HG03025 (cell line): ENCODE measurements around the gene CSTA.
A peak's percentile ranks its signal among the peaks of the same experiment; 100 is the strongest.

Experiments
- ATAC-seq: cut with Tn5 transposase; IDR thresholded peaks from one replicate; pipeline ENCODE4 v1.9.1; 2021; ENCODE audit warnings: mild to moderate bottlenecking, moderate library complexity; ENCODE audit not compliant: unreplicated experiment, low FRiP score

The CSTA gene

DNA sequence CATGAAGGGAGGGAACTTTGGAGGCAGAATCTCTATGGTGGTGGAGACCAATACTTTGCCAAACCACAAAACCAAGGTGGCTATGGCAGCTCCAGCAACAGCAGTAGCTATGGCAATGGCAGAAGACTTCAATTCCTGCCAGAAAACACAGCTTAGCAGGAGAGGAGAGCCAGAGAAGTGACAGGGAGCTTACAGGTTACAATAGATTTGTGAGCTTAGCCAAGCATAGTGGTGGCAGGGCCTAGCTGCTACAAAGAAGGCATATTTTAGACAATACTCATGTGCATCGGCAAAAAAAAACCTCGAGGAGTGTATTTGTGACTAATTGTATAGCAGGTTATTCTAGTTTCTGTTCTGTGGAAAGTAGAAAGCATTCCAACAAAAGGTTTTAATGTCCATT is 6.4 kb upstream of the CSTA start:
- no peak for ATAC-seq

DNA sequence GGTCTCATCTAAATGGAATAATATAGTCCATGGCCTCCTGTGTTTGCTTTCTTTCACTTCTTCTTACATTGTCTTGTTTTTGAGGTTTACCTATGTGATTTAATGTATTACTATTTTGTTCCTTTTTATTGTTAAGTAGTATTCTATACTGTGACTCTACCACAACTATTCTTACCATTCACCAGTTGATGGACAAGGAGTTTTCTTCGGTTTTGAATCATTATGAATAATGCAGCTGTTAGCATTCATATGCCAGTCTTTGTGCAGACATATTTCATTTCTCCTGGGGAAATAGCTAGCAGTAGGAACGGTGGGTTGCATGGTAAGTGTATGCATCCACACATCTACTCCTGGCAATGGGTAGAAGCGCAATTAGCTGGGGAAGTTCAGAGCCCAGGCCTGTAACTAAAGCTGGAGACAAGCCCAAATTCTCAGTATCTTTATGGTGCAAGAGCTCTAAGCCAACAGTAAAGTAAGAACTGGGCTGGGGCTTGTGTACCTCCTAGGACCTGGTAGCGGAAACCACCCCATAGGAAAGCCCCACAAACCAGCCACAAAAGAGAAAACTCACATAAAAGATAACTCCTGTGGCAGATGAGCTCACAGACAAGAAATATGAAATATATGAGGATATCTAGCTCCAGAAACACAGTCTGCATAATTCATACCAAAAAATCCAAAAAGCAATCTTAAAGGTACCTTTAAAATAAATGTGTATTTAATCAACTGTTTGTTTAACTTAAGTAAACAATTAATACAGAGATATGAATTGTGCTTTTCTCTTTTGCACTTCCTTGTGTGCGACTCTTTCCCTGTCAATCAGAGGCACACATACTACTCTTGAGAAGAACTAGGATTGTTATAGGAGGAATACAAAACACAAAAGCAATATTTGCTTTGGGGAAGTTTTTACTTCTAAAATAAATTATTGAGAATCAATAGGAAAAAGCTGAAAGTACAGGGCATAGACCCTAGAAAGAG is 2.7 kb upstream of the CSTA start:
- no peak for ATAC-seq

DNA sequence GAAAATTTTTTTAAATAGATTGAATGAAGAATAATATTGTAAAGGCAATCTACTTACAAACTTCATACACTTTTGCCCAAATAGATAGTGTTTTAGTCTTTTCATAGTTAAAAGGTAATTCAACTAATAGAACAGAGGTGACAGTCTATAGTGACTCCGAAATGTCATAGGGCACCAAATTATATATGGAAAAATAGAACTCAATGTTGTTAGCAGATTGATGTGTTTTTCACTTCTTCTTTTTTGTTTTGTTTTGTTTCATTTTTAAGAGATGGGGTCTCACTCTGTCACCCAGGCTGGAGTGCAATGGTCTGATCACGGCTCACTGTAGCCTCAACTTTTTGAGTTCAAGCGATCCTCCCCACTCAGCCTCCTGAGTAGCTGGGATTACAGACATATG is 721 bp downstream of the CSTA start:
- no peak for ATAC-seq

DNA sequence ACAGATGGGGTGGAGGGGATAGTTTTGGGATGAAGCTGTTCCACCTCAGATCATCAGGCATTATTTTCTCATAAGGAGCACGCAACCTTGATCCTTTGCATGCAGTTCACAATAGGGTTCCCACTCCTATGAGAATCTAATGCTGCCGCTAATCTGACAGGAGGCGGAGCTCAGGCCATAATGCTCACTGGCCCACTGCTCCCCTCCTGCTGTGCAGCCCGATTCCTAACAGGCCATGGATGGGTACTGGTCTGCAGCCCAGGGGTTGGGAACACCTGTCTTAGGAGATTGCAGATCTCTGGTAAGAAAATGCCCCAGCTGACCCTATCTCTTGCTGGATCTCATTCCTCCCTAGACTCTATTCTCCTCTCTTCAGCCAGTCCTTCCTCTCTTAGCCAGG is 6.8 kb downstream of the CSTA start:
- ATAC-seq = no peak

DNA sequence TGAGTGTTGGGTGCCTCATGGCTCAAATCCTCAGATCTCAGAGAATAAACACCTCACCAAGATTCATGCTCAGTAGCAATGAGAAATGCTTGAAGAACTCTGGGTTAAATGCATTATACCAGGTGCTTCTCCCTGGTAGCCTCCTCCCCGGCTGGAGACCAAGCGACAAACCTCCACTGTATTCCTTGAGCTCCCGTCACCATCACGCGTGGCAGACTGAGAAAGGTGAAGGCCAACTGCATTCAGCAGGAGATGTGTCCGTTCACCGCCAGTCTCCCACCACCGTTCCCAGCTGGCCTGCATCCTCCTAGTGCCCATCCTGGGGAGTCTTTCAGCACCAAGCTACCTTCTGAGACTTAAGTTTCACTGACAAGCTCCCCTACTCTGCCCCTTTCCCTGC is 7.5 kb downstream of the CSTA start:
- no peak for ATAC-seq

DNA sequence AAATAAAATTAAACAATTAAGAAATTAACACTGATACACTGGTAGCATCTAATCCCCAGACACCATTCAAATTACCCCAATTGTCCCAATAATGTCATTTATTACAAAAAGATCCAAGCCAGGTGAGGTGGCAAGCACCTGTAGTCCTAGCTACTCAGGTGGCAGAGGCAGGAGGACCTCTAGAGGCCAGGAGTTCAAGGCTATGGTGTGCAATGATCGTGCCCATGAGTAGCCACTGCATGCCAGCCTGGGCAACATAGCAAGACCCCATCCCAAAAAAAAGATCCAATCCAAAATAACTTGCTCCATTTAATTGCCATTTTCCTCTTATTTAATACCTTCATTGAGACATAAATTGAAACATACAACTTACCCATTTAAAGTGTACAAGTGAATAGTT is 17.8 kb downstream of the CSTA start:
- no peak for ATAC-seq

DNA sequence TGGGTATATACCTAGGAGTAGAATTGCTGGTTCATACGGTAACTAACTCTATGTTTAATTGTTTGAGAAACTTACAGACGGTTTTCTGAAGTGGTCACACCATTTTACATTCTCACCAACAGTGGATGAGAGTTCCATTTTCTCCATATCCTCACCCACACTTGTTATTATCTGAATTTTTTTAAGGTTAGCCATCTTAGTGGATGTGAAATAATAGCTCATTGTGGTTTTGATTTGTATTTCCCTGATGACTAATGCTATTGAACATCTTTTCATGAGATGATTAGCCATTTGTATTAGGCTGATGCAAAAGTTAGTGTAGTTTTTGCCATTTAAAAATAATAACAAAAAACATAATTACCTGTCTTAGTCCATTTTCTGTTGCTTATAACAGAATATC is 18.6 kb downstream of the CSTA start:
- ATAC-seq = no peak

DNA sequence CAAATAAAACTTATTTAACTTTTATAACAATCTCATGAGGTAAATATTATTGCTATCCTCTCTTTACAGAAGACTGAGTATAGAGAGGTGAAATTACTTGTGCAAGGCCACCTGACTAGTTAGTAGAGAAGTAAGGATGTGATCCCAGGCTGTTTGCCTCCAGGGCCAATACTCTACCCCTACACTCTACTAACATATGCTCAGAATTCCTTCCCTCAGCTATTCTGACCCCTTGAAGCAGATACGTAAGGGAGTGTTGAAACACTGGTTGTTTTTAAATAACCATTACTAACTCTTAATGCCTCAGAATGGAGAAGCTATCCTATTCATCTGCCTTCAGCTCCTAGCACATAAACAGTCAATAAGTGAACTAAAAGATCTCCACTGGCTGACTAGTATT is 24.1 kb downstream of the CSTA start:
- ATAC-seq = no peak

DNA sequence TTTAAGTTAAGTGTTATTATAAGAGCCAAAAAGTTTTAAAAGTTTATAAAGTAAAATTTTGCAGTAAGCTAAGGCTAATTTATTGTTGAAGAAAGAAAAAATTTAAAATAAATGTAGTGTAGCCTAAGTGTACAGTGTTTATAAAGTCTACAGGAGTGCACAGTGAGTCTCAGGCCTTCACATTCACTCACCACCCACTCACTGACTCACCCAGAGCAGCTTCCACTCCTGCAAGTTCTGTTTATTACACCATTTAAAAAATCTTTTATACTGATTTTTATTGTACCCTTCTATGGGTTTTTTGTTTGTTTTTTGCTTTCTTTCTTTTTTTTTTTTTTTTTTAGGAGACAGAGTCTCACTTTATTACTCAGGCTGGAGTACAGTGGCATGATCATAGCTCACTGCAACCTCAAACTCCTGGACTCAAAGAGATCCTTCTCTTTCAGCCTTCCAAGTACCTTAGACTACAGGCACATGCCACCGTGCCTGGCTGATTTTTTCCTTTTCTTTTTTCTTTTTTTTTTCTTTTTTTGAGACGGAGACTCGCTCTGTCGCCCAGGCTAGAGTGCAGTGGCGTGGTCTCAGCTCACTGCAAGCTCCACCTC is 25.9 kb downstream of the CSTA start:
- no peak for ATAC-seq

DNA sequence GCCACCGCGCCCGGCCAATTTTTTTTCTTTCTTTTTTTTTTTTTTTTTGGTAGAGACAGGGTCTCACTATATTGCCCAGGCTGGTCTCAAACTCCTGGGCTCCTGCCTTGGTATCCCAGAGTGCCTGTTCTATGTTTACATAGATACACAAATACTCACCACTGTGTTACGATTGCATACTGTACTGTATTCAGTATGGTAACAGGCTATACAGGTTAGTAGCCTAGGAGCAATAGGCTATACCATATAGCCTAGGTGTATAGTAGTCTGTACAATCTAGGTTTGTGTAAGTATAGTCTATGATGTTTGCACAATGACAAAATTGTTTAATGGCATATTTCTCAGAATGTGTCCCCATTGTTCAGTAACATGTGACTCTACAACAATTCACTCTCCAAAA is 26.6 kb downstream of the CSTA start:
- ATAC-seq = no peak

DNA sequence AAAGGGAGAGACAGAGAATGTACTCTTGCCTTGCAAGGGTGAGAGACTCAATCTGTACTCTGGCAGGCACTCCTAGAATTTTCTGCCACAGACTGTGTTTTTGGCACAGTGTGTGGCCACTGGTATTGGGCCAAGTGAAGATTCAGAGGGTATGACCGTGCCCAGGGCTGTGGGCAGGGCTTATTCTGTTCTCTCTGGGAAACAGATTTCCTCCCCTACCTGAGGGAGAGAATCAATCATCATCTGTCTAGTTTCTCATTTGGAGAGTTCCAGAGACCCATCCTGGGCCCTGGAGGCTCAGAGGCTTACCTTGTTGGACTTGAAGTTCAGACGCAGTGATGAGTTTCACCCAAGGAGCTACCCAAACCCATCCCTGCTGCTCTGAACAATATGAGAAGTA is 28.2 kb downstream of the CSTA start:
- no peak for ATAC-seq

DNA sequence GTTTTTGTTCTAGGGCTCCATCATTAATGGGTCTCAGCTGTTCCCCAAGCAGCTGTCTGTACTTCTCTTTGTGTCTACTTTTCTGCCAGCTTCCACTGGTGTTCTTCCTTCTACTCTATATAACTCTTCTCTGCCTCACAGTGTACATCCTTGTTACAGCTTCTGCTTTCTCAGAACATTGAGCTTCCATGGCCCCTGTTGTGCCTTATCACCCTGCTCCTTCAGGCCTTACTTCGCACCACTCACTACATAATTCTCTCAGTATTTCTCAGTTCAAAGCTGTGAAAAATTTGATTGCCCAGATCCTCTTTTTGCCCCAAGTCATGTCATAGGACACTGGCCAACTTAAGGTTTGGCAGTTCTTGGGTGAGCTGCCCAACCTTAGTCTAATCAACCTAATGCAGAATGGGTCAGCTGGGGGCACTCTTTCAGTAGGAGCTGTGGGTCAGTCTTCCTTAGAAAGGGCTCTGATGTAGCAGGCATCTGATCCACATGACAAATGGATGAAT is 28.9 kb downstream of the CSTA start:
- ATAC-seq = no peak

DNA sequence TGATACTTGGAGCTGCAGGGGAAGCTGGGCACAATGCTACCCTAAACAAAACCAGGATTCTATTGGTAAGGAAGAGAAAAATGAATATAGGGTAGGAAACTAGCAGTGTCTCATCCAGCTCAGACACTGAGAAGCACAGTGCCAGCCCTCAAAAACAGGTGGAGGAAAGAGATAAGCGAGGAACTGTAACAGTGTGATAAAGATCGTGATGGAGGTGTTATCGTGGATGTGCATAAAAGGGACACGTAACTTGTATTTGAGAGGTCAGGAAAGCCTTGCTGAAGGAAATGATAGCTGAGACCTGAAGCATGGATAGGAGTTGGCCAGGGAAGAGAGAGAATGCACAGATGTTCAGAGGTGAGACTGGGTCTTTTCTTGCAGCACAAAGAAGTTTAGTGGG is 30.6 kb downstream of the CSTA start:
- no peak for ATAC-seq

DNA sequence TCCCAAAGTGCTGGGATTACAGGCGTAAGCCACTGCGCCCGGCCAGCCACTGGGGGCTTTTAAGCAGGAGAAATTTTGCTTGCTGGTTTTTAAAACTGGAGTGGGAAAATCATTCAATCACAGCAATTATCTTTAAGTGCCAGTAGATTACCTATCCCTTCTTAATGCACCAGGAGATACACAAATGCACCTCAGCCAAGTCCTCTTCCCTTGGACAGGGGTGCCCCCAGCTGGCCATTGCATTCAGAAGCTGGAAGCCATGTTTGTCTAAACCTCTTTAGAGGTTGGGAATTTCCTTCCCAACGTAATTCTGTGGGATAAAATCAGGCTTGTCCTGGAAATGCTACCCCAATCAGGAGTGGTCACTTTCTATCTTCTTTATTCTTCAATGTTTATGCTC is 31.4 kb downstream of the CSTA start:
- ATAC-seq = no peak

DNA sequence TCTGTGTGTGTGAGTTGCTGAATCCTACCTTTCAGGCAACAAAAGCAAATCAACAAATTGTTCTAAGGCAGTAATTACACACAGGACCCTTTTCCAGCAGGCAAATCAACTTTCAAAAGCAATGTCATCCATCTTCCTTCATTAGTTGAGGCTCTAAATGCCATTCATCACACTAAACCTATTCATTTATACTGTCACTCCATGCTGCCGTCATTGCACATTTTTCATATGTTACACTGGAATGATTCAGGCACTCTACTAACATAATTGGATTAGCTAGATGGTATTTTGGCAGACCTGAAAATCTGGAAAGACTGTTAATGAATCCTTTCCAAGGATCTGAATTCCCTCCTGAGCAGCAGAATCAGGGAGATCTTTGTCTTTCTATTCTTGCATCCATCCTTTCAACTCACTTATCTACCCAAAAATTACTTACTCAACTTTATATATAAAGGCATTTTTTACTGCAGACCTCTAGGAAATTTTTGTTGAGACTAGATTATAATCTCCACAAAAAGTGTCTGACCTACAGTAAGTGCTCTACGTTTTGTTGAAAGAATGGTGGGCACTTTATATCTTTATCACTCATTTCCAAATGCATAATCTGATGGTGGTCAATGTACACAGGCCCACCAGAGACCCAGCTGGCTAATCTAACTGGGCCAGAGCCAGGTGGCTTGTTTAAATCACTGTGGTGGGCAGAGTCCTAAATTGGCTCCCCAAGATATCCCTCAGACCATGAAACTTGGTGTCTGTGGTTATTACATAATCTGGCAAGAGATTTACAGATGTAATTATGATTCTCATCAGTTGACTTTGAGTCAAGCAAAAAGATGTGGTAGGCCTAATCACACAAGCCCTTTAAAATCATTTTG is 33.0 kb downstream of the CSTA start:
- no peak for ATAC-seq

DNA sequence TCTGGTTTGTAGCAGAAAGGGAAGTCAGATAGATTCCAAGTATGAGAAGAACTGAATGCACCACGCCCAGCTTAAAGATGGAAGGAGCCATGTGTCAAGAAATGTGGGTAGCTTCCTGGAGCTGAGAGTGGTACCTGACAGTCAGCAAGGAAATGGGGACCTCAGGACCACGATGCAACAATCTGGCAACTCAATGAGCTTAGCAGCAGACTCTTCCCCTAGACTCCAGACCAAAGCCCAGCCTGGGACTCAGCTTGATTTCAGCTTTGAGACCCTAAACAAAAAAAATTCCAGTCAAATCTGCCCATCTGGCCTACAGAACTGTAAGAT is 33.6 kb downstream of the CSTA start:
- no peak for ATAC-seq

DNA sequence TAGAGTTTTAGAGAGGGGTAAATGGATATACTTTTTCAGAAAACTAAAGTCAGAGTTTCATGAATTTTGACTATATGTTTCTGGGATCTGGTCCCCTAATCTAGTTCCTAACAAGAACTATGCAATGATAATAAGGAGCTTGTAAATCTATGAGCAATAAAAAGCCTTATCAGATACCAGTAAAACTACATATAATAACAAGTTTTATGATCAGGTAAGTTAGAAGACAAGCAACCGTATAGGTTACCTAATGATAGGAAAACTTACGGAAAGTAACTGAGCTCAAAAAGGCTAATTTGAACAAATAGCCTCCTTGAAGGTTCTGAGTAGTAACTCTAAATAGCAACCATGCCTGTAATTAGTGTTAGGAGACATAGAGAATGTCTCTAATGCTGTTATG is 37.0 kb downstream of the CSTA start:
- no peak for ATAC-seq

DNA sequence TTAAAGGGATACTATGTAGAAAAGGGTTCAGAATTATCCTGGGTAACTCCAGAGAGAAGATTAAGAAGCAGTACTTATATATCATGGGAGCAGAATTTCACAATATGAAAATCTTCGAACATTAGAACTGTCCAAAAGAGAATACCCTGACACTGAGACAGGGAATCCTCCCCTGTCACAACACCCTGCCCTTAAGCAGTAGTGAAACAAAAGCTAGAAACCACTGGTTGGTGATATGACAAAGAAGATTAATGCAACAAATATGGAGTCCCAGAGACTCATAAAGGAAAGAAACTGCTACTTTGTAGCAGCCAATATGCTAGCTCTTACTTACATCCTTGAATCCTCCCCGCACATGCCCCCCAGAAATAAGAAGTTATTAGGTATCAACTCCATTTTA is 39.4 kb downstream of the CSTA start:
- ATAC-seq = no peak

DNA sequence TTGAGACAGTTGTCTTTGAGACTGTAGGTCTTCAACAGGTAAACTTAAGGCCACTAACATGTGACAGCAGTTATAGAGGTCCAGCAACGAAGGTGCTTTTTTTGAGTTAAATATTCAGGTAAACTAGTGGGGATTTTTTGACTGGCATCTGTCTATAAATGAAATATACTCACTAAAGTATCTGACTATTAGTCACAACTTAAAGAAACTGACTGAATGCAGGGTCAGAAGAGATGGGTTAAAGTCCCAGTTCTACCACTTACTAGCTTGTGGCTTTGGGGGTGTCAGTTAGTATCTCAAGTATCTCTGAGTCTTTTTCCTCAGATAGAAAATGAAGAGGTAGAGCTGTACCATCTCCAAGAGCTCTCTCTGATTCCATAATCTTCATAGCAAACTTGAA is 40.0 kb downstream of the CSTA start:
- no peak for ATAC-seq

DNA sequence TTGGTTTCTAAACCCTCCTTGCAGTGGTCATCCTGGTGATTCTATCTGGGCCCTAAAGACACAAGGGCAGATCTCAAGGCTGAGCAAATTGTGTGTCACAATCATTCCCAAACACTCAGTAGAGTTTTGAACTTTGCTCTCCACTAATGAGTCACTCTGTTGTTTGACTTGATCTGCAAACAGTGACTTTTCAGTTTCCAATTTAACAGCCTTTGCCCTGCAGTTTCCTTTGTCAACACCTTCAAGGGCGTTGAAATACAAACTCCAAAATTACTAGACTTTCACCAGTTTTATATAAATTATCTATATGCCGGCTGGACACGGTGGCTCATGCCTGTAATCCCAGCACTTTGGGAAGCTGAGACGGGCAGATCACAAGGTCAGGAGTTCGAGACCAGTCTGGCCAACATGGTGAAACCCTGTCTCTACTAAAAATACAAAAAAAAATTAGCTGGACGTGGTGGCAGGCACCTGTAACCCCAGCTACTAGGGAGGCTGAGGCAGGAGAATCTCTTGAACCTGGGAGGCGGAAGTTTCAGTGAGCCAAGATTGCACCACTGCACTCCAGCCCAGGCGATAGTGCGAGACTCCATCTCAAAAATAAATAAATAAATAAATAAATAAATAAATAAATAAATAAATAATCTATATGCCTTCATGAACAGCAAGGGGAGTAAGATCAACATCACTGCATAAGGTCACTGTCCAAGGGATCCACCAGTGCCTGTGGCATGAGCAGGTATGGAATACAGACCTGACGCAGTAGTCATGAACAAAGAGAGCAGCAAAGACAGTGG is 40.7 kb downstream of the CSTA start:
- ATAC-seq = peak; percentile 69
